GM23338 (cell line): ENCODE results near the gene COMMD10. TPM values are rescaled to one million over a fixed set of nuclear protein-coding genes. Genes with fewer than 3 reads are reported as not detected.

ENCODE experiments used
- ATAC-seq: fragments of 200-7000 bp; cut with Tn5 transposase; 3 replicates; pipeline ENCODE4 v1.9.1; 2020
- DNase-seq: peaks from one replicate; pipeline ENCODE4 v3.0.0-alpha.2; 2015; ENCODE audit warnings: low spot score
- H2AFZ ChIP-seq: fragments of 200-600 bp; sonication (generic); 2 replicates; pipeline ENCODE4 v1.8.0; 2016; ENCODE audit warnings: antibody characterized with exemption, mild to moderate bottlenecking, moderate library complexity
- H3F3A ChIP-seq: fragments of 200-600 bp; sonication (generic); replicated peaks from 2 replicates; pipeline ENCODE4 v1.8.0; 2017; ENCODE audit warnings: antibody characterized with exemption, mixed run types, low read depth
- H3K27ac ChIP-seq: fragments of 200-600 bp; sonication (generic); 2 replicates; pipeline ENCODE4 v1.6.1; 2016; ENCODE audit warnings: low read depth
- H3K27me3 ChIP-seq: fragments of 200-600 bp; sonication (generic); 2 replicates; pipeline ENCODE4 v1.8.0; 2016; ENCODE audit warnings: mild to moderate bottlenecking, mixed run types, moderate library complexity; ENCODE audit not compliant: insufficient read depth
- H3K36me3 ChIP-seq: fragments of 200-600 bp; sonication (generic); 2 replicates; pipeline ENCODE4 v1.8.0; 2016; ENCODE audit warnings: mild to moderate bottlenecking; ENCODE audit not compliant: insufficient read depth
- H3K4me1 ChIP-seq: fragments of 200-600 bp; sonication (generic); 2 replicates; pipeline ENCODE4 v1.8.0; 2016; ENCODE audit warnings: mild to moderate bottlenecking, moderate library complexity; ENCODE audit not compliant: insufficient read depth
- H3K4me2 ChIP-seq: fragments of 200-600 bp; sonication (generic); 2 replicates; pipeline ENCODE4 v1.7.1; 2017; ENCODE audit warnings: mixed run types
- H3K4me3 ChIP-seq: fragments of 200-600 bp; sonication (generic); 2 replicates; pipeline ENCODE4 v1.6.1; 2016; ENCODE audit warnings: mixed run types
- H3K79me2 ChIP-seq: fragments of 200-600 bp; sonication (generic); replicated peaks from 2 replicates; pipeline ENCODE4 v1.8.0; 2017; ENCODE audit warnings: mild to moderate bottlenecking; ENCODE audit not compliant: insufficient read depth
- H3K9me2 ChIP-seq: fragments of 200-600 bp; sonication (generic); 2 replicates; pipeline ENCODE4 v1.8.0; 2017; ENCODE audit not compliant: insufficient read depth
- H4K20me1 ChIP-seq: fragments of 200-600 bp; sonication (generic); replicated peaks from 2 replicates; pipeline ENCODE4 v1.8.0; 2017; ENCODE audit warnings: mild to moderate bottlenecking; ENCODE audit not compliant: insufficient read depth
- H3K27ac Mint-ChIP-seq: 2 replicates; pipeline ENCODE4 v1.8.0; 2020; ENCODE audit warnings: inconsistent platforms, mild to moderate bottlenecking, moderate library complexity, mixed read lengths
- H3K27me3 Mint-ChIP-seq: 3 replicates; pipeline ENCODE4 v1.8.0; 2022; ENCODE audit warnings: low read depth, mild to moderate bottlenecking, moderate library complexity, mixed read lengths, inconsistent platforms; ENCODE audit not compliant: insufficient read depth, poor library complexity
- H3K36me3 Mint-ChIP-seq: 3 replicates; pipeline ENCODE4 v1.8.0; 2021; ENCODE audit warnings: low read depth, mild to moderate bottlenecking, inconsistent platforms, moderate library complexity, mixed read lengths
- H3K4me1 Mint-ChIP-seq: 3 replicates; pipeline ENCODE4 v1.8.0; 2020; ENCODE audit warnings: mild to moderate bottlenecking, inconsistent platforms, mixed read lengths
- H3K4me3 Mint-ChIP-seq: 3 replicates; pipeline ENCODE4 v1.8.0; 2021; ENCODE audit warnings: moderate library complexity, mild to moderate bottlenecking, inconsistent platforms, mixed read lengths
- H3K9me3 Mint-ChIP-seq: 3 replicates; pipeline ENCODE4 v1.8.0; 2020; ENCODE audit warnings: moderate library complexity, mild to moderate bottlenecking, inconsistent platforms, mixed read lengths
- CREB1 ChIP-seq: fragments of 250-450 bp; sonication (Bioruptor Pico); IDR thresholded peaks from 2 replicates; pipeline ENCODE4 v1.5.0; 2020; ENCODE audit warnings: low read depth, mild to moderate bottlenecking, moderate library complexity
- CTCF ChIP-seq, 2 experiments: fragments of 200-600 bp in 1 of 2; sonication (generic) in 1 of 2; conservative IDR thresholded peaks; 2 replicates each; pipeline versions ENCODE4 v1.5.1 to v1.6.1; 2016 to 2017; ENCODE audit warnings: antibody characterized with exemption in 2 of 2, low read depth in 2 of 2, mild to moderate bottlenecking in 2 of 2, moderate library complexity in 1 of 2
- ETS1 ChIP-seq: IDR thresholded peaks from 2 replicates; pipeline ENCODE4 v1.6.1; 2016; ENCODE audit warnings: antibody characterized with exemption
- EZH2phosphoT487 ChIP-seq: fragments of 200-600 bp; sonication (generic); IDR thresholded peaks from one replicate; pipeline ENCODE4 v1.8.1; 2018; ENCODE audit warnings: antibody characterized with exemption; ENCODE audit not compliant: unreplicated experiment
- JUNB ChIP-seq: IDR thresholded peaks from one replicate; pipeline ENCODE4 v1.6.1; 2016; ENCODE audit warnings: antibody characterized with exemption; ENCODE audit not compliant: unreplicated experiment
- NANOG ChIP-seq: IDR thresholded peaks from 2 replicates; pipeline ENCODE4 v1.6.1; 2016; ENCODE audit warnings: antibody characterized with exemption, borderline replicate concordance
- POLR2AphosphoS5 ChIP-seq: IDR thresholded peaks from 2 replicates; pipeline ENCODE4 v1.6.1; 2016; ENCODE audit warnings: antibody characterized with exemption, low read depth
- REST ChIP-seq: IDR thresholded peaks from one replicate; pipeline ENCODE4 v1.6.1; 2018; ENCODE audit warnings: antibody characterized with exemption; ENCODE audit not compliant: unreplicated experiment
- STAT1 ChIP-seq: IDR thresholded peaks from one replicate; pipeline ENCODE4 v1.6.1; 2016; ENCODE audit warnings: antibody characterized with exemption; ENCODE audit not compliant: unreplicated experiment
- ZNF114 ChIP-seq: fragments of 250-450 bp; sonication (Bioruptor Pico); IDR thresholded peaks from 2 replicates; pipeline ENCODE4 v1.5.0; 2020; ENCODE audit warnings: mild to moderate bottlenecking, moderate library complexity
- ZNF462 ChIP-seq: fragments of 250-450 bp; sonication (Bioruptor Pico); IDR thresholded peaks from 2 replicates; pipeline ENCODE4 v1.5.0; 2020; ENCODE audit warnings: mild to moderate bottlenecking, moderate library complexity
- polyA plus RNA-seq: library from polyadenylated mRNA; unstranded; fragments of >200 nt; fragmentation: Nextera tagmentation; extraction: Ambion mirVana; gene quantifications from 2 replicates; pipeline ENCODE4 v1.2.1, GENCODE V29; 2016
- total RNA-seq: library from RNA; depleted of rRNA; stranded (reverse); fragments of >200 nt; shearing (Covaris generic); gene quantifications from 2 replicates; pipeline ENCODE4 v1.2.3, GENCODE V29; 2014

COMMD10 gene
- total and polyA plus RNA-seq, 2 experiments from 2014 or later, result 58.5 to 84.0 TPM

DNA sequence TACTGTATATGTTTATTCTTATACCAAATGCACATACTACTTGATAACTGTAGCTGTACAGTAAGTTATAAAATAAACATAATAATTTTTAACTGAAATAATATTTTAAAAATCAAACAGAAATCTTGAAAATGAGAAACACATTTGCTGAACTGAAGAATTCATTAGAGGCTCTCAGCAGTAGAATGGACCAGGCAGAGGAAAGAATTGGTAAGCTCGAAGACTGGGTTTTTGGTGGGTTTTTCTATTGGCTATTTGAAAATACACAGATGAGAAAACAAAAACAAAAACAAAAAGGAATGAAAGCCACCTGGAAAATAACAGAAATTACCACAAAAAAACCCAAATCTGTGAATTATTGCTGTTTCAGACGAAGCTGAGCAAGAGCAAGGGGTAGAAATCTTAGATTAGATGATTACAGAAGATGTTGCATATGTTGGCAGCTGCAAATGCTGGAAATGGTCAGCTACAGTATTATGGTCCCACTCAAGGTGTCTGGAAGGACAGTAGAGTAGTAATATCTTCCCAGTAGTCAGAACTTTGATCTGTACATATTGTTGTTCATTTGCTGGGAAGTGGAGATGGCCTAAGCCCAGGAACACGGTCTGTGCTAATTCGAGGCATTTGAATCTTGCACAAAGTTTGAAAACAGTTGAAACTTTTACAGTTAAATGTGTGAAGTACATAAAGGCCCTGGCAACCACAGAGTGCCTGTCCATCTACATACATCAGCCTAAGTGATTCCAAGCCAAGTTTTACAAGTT lies 233.4 kb downstream of the COMMD10 start:
- Histone ChIP-seq H3K27ac (no peak overlapping the region), H3K27me3 (no peaks in the 10 kb centered on the region), H2AFZ (no peak overlapping the region), H3K4me1 (no peaks in the 10 kb centered on the region), H3K36me3 (no peaks in the 10 kb centered on the region), H3K4me2 (no peak overlapping the region), H4K20me1 (no peaks in the 10 kb centered on the region), H3K79me2 (no peaks in the 10 kb centered on the region), H3K9me2 (no peaks in the 10 kb centered on the region), H3K4me3 (no peak overlapping the region), H3F3A (no peaks in the 10 kb centered on the region)
- Mint-ChIP-seq H3K27me3 (no peaks in the 10 kb centered on the region), H3K4me3 (no peak overlapping the region), H3K4me1 (no peaks in the 10 kb centered on the region), H3K36me3 (peaks cover 10% of the 10 kb centered on the region; the same call in 2 of the 3 replicates), H3K27ac (no peak overlapping the region), H3K9me3 (no peaks in the 10 kb centered on the region)
- ATAC-seq (no peak), DNase-seq (no peak)
- TF ChIP-seq JUNB (no peak), EZH2phosphoT487 (no peak), ZNF114 (CRISPR knock-in tag) (no peak), CREB1 (CRISPR knock-in tag) (no peak), NANOG (no peak), REST (no peak), ETS1 (no peak), STAT1 (no peak), CTCF (conservative IDR thresholded peaks at IDR 0.05; ENCODE audit: low read depth in 2 of 2) (no peak), POLR2AphosphoS5 (no peak), ZNF462 (CRISPR knock-in tag) (no peak)
